ENCODE results near the gene NFKBIL1. TPM values are rescaled to one million over a fixed set of nuclear protein-coding genes. Genes with fewer than 3 reads are reported as not detected.

NFKBIL1 gene
- total and polyA plus RNA-seq, 9 of the 15 experiments (the other 6 are each of a cell fraction or from before 2014, with no cell fraction given) = 0.49 to 33.1 (median 7.6) TPM

GRCh38 chr6:31531771-31532643, 15.4 kb upstream of the NFKBIL1 start (continued):
- TF ChIP-seq SRSF3 (IDR thresholded peaks at IDR 0.05; ENCODE audit: insufficient read depth, low read length) = no peak
- no peak for TF ChIP-seq TAF15 (IDR thresholded peaks at IDR 0.05; ENCODE audit: low read depth, low read length)
- no peak for TF ChIP-seq ASH1L (IDR thresholded peaks at IDR 0.05; ENCODE audit: borderline replicate concordance, low read depth, partially characterized antibody)
- no peak for TF ChIP-seq GATAD2A (IDR thresholded peaks at IDR 0.05)
- TF ChIP-seq THRB (CRISPR knock-in tag; conservative IDR thresholded peaks at IDR 0.05) = peak; percentile 97
- TF ChIP-seq ZNF696 (CRISPR knock-in tag; conservative IDR thresholded peaks at IDR 0.05) = 0 out of 2 replicates have a peak, but pooled peaks have one; percentile 36
- TF ChIP-seq THRAP3 (IDR thresholded peaks at IDR 0.05; ENCODE audit: borderline replicate concordance) = no peak
- TF ChIP-seq ETV6 (IDR thresholded peaks at IDR 0.05; ENCODE audit: borderline replicate concordance in 1 of 2, low read depth in 2 of 2, low read length in 1 of 2) = no peak
- no peak for TF ChIP-seq ETV6 (CRISPR knock-in tag; IDR thresholded peaks at IDR 0.05; ENCODE audit: borderline replicate concordance)
- TF ChIP-seq MYC (IDR thresholded peaks at IDR 0.05; ENCODE audit: low read depth, low read length) = no peak
- no peak for TF ChIP-seq MYC (CRISPR knock-in tag; IDR thresholded peaks at IDR 0.05; ENCODE audit: borderline replicate concordance, low read depth)
- no peak for TF ChIP-seq ZBTB7A (IDR thresholded peaks at IDR 0.05; ENCODE audit: borderline replicate concordance, control insufficient read depth, low read depth, low read length)
- no peak for TF ChIP-seq ZNF124 (CRISPR knock-in tag; IDR thresholded peaks at IDR 0.05)
- TF ChIP-seq HDAC3 (IDR thresholded peaks at IDR 0.05; ENCODE audit: borderline replicate concordance, partially characterized antibody) = no peak
- TF ChIP-seq ZBTB26 (CRISPR knock-in tag; IDR thresholded peaks at IDR 0.05) = no peak; the same call in 1 of the 2 replicates
- no peak for TF ChIP-seq ZNF224 (CRISPR knock-in tag; IDR thresholded peaks at IDR 0.05)
- no peak for TF ChIP-seq HDAC8 (tag; IDR thresholded peaks at IDR 0.05)
- no peak for TF ChIP-seq ZNF41 (CRISPR knock-in tag; conservative IDR thresholded peaks at IDR 0.05)
- no peak for TF ChIP-seq SMARCA4 (IDR thresholded peaks at IDR 0.05)
- TF ChIP-seq ATF7 (IDR thresholded peaks at IDR 0.05) = no peak
- no peak for TF ChIP-seq NR2C1 (IDR thresholded peaks at IDR 0.05)
- TF ChIP-seq NR2C1 (tag; IDR thresholded peaks at IDR 0.05) = no peak
- TF ChIP-seq EHMT2 (IDR thresholded peaks at IDR 0.05) = no peak
- no peak for TF ChIP-seq BACH1 (tag; IDR thresholded peaks at IDR 0.05)
- 0 out of 2 replicates have a peak, but pooled peaks have one; percentile 33 for TF ChIP-seq PATZ1 (CRISPR knock-in tag; IDR thresholded peaks at IDR 0.05; ENCODE audit: borderline replicate concordance)
- no peak for TF ChIP-seq ETV1 (tag; conservative IDR thresholded peaks at IDR 0.05; ENCODE audit: low read depth)
